ENCODE measurements around the gene ZBTB20.

ZBTB20 gene

GRCh38 chr3:114712728-114713492 is 434.2 kb downstream of the ZBTB20 start:
- no peak for TF ChIP-seq POLR2AphosphoS5 (IDR thresholded peaks at IDR 0.05; ENCODE audit: low read depth)
- TF ChIP-seq REST (IDR thresholded peaks at IDR 0.05; ENCODE audit: insufficient replicate concordance, low read depth): no peak
- no peak for TF ChIP-seq SPI1 (IDR thresholded peaks at IDR 0.05; ENCODE audit: borderline replicate concordance, low read depth)
- TF ChIP-seq GABPA (IDR thresholded peaks at IDR 0.05; ENCODE audit: low read depth): no peak
- TF ChIP-seq, protein P1, sequence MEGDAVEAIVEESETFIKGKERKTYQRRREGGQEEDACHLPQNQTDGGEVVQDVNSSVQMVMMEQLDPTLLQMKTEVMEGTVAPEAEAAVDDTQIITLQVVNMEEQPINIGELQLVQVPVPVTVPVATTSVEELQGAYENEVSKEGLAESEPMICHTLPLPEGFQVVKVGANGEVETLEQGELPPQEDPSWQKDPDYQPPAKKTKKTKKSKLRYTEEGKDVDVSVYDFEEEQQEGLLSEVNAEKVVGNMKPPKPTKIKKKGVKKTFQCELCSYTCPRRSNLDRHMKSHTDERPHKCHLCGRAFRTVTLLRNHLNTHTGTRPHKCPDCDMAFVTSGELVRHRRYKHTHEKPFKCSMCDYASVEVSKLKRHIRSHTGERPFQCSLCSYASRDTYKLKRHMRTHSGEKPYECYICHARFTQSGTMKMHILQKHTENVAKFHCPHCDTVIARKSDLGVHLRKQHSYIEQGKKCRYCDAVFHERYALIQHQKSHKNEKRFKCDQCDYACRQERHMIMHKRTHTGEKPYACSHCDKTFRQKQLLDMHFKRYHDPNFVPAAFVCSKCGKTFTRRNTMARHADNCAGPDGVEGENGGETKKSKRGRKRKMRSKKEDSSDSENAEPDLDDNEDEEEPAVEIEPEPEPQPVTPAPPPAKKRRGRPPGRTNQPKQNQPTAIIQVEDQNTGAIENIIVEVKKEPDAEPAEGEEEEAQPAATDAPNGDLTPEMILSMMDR (IDR thresholded peaks at IDR 0.05; ENCODE audit: insufficient read depth, low read length): no peak
- H3K27ac ChIP-seq (replicated peaks): no peak overlapping the region

DNA sequence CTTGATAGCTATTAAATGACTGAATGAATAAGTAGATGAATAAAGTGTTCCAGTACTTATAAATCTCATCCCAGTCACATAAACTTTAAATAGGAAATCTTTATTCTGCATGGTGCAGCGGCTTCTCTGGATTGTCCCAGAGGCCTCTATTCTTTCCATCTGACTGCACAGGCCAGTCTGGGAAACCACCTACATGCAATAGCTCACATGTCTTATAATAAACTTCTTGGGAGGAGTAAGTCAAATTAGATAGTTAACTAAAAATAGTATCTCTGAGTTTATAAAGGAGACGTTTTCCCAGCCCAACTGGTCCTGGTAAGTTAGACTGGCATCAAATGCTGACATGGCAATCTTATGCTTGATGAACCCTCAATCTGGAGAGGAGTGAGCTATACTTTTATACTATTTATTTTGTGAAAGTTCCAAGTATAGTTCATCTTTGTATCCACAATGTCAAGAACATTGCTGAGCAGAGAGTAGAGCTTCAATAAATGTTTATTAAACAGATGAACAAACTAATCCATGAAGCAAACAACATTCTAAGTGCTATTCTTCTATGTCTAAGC is 435.7 kb downstream of the ZBTB20 start:
- no peak overlapping the region for H3K27ac ChIP-seq (replicated peaks)
- TF ChIP-seq GABPA (IDR thresholded peaks at IDR 0.05; ENCODE audit: low read depth) (no peak), REST (IDR thresholded peaks at IDR 0.05; ENCODE audit: insufficient replicate concordance, low read depth) (no peak), SPI1 (IDR thresholded peaks at IDR 0.05; ENCODE audit: borderline replicate concordance, low read depth) (no peak), POLR2AphosphoS5 (IDR thresholded peaks at IDR 0.05; ENCODE audit: low read depth) (no peak)
- TF ChIP-seq, protein P1 (IDR thresholded peaks at IDR 0.05; ENCODE audit: insufficient read depth, low read length): no peak
- H3K27me3 ChIP-seq (ENCODE audit: insufficient read depth, poor library complexity, severe bottlenecking): no peaks in the 10 kb centered on the region
- DNase-seq (ENCODE audit: low read depth in 1 of 2, low spot score in 1 of 2): no peak
- H3K4me3 ChIP-seq (replicated peaks; ENCODE audit: insufficient read depth, low read length): no peak overlapping the region

More at GRCh38 chr3:114712728-114713492, 434.2 kb downstream of the ZBTB20 start:
- DNase-seq (ENCODE audit: low read depth in 1 of 2, low spot score in 1 of 2): no peak
- no peak overlapping the region for H3K4me3 ChIP-seq (replicated peaks; ENCODE audit: insufficient read depth, low read length)
- H3K27me3 ChIP-seq (ENCODE audit: insufficient read depth, poor library complexity, severe bottlenecking): no peaks in the 10 kb centered on the region

- peak; percentile 30 to 36 for DNase-seq (ENCODE audit: low read depth in 1 of 2, low spot score in 1 of 2)
- Histone ChIP-seq H3K27me3 (ENCODE audit: insufficient read depth, poor library complexity, severe bottlenecking) (no peaks in the 10 kb centered on the region), H3K4me3 (replicated peaks; ENCODE audit: insufficient read depth, low read length) (no peak overlapping the region), H3K27ac (replicated peaks) (no peak overlapping the region)
- TF ChIP-seq, protein P1 (IDR thresholded peaks at IDR 0.05; ENCODE audit: insufficient read depth, low read length): no peak
- TF ChIP-seq GABPA (IDR thresholded peaks at IDR 0.05; ENCODE audit: low read depth) (no peak), REST (IDR thresholded peaks at IDR 0.05; ENCODE audit: insufficient replicate concordance, low read depth) (no peak)
These were observed 438.0 kb downstream of the ZBTB20 start for GRCh38 chr3:114709102-114709501.
